HK-2 (cell line): ENCODE results near the gene ACADM.
"Not testable (repeated sequence)": the region's sequence is repeated elsewhere in the genome, so short reads cannot be mapped to it uniquely, and the experiment has no call there.

Experiments
- DNase-seq: peaks from one replicate; pipeline ENCODE4 v3.0.0-alpha.2; 2018; ENCODE audit not compliant: unreplicated experiment

Gene ACADM

DNA sequence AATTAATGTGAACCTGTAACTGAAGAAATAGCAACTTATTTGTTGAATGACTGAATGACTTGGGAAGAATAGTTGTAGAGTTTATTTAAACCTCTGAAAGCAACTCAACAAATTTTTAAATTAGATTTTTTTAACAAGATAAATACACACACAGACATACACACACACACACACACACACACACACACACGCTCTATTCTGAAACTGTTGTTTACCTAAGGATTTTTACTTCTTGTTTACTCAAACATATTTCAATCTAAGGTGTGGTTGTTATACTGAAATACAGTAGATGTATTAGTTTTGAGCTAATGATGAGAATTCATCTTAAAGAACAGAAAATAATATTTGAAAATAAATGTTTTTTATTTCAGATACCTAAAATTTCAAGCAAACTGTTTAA lies 11.5 kb downstream of the ACADM start:
- no peak for DNase-seq

- DNase-seq = no peak
These were observed 17.6 kb downstream of the ACADM start for GRCh38 chr1:75742047-75742625.

GRCh38 chr1:75745276-75745675 lies 20.8 kb downstream of the ACADM start:
- DNase-seq = no peak

- not testable (repeated sequence) for DNase-seq
These were observed 32.7 kb downstream of the ACADM start for GRCh38 chr1:75757210-75757609.

- DNase-seq = not testable (repeated sequence)
These were observed 34.0 kb downstream of the ACADM start for GRCh38 chr1:75758543-75758942.

DNA sequence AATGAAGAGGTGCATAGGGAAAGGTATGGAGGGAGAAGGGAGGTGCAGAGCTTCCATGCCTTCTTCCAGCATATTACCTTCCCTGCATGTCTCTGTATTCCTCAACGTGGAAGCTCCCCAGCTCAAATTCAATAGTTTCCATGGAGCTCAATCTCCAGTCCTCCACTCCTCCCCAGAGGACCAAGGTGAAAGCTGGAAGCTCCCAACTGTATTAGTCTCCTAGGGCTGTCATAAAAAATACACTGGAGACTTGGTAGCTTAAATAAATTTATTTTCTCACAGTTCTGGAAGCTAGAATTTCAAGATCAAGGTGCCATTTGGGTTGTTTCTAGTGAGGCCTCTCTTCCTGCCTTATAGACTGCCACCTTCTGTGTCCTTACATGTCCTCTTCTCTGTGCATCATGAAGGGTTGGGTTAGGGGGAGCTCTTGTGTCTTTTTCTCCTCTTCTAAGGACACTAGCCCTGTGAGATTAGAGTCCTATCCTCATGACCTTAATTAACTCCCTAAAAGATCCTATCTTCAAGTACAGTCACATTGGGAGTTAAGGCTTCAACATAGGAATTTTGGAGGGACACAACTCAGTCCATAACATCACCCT lies 39.6 kb downstream of the ACADM start:
- no peak for DNase-seq

DNA sequence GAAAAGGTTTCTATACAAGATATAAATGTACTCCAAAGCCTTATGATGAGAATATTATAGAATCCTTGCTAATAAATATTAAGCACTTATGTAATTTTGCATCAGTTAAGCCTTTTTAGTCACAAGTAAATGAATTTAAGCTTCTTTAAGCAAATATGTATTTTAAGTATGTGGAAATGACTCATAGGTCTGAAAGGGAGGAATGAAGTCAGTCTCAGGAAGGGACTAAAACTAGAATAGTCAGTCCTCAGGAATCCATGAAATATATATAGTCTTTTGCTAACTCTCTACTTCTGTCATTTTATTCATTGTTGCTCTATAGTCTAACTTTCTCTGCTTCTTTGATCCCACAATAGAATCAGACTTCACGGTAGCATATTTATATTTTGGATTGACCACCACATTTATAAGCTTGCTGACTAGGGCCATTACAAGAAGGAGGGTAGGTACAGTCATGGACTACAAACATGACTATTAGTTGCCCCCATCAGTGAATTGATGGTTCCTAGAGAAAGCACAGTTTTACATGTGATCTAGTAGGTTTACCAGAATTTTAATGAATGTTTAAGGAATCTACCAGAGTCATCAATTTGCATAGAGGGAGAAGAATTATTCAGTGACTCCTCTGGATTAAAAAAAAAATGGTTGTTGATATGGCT lies 41.3 kb downstream of the ACADM start:
- no peak for DNase-seq

- no peak for DNase-seq
These were observed 43.5 kb downstream of the ACADM start for GRCh38 chr1:75768016-75768415.

GRCh38 chr1:75770761-75771160 lies 46.3 kb downstream of the ACADM start:
- no peak for DNase-seq

DNA sequence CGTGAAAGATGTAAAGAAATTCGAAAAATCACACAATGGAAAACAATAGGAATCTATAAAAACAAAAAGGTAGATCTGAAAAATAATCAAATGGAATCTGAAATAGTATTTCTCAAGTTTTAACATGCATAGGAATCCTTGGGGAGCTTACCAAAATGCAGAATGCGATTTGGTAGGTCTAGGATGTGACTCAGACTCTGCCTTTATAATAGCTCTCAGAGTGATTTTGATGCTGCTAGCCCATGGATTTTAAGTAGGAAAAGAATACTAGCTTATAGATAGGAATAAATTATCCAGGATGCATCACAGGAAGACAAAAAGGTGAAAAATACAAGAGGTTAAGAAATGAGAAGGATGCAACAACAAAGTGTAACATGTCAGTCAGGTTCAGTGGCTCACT lies 47.5 kb downstream of the ACADM start:
- no peak for DNase-seq

DNA sequence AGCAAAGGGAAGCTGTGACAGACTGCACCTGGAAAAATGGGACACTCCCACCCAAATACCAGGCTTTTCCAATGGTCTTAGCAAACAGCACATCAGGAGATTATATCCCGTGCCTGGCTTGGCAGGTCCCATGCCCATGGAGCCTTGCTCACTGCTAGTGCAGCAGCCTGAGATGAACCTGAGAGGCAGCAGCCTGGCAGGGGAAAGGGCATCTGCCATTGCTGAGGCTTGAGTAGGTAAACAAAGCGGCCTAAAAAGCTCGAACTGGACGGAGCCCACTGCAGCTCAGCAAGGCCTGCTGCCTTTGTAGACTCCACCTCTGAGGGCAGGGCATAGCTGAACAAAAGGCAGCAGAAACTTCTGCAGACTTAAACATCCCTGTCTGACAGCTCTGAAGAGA lies 53.3 kb downstream of the ACADM start:
- DNase-seq = not testable (repeated sequence)

- DNase-seq = not testable (repeated sequence)
These were observed 54.2 kb downstream of the ACADM start for GRCh38 chr1:75778694-75779093.

DNA sequence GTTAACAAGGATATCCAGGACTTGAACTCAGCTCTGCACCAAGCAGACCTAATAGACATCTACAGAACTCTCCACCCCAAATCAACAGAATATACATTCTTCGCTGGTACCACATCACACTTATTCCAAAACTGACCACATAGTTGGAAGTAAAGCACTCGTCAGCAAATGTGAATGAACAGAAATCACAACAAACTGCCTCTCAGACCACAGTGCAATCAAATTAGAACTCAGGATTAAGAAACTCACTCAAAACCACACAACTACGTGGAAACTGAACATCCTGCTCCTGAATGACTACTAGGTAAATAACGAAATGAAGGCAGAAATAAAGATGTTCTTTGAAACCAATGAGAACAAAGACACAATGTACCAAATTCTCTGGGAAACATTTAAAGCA lies 55.7 kb downstream of the ACADM start:
- DNase-seq = not testable (repeated sequence)

- not testable (repeated sequence) for DNase-seq
These were observed 59.4 kb downstream of the ACADM start for GRCh38 chr1:75783920-75784319.

GRCh38 chr1:75785320-75785982 lies 60.9 kb downstream of the ACADM start:
- DNase-seq = no peak

- peak; percentile 96 for DNase-seq
These were observed 61.7 kb downstream of the ACADM start, which contains the start of gene RABGGTB for GRCh38 chr1:75785983-75786853. RABGGTB (plus strand) TSS chr1:75786256; CDS start chr1:75786272, 16 bp downstream.

DNA sequence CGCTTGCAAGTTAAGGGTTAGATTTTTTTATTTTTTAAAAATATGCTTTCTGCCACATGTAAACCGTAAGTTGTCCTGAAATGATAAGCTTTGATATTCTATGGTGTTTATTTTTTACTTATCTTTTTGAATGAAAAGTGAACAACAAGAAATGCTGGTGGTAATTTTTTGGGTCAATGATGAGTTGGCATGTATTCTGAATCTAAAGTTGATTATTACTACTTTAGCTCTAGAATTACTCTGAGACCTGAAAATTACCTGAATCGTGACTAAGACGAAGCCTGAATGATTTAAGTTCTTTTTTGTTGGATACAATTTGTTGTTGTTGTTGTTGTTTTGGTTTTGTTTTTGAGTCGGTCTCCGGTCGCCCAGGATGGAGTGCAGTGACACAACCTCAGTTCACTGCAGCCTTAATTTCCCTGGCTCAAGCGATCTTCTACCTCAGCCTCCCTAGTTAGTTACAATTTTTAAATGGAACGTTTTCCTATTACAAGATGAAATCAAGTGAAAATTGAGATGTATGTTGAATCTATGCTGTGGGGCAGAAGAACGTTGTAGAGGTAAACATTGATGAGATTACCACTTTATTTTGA lies 62.5 kb downstream of the ACADM start:
- DNase-seq = no peak

DNA sequence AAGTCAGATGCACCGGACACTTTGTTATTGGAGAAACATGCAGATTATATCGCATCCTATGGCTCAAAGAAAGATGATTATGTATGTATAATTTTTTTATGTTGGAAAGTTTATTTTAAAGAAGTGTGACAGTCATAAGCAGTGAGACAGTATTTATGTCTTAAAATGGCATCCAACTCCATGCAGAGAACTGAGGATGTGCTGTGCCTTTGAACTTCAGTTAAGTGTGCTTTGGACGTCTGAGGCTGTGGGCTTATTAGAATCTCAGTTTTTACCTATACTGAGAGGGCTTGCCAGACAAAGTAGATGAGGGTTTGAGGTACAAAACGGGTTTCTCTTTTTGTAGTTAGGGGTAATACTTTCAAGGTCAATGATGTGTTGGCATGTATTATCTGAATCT lies 63.0 kb downstream of the ACADM start:
- no peak for DNase-seq

DNA sequence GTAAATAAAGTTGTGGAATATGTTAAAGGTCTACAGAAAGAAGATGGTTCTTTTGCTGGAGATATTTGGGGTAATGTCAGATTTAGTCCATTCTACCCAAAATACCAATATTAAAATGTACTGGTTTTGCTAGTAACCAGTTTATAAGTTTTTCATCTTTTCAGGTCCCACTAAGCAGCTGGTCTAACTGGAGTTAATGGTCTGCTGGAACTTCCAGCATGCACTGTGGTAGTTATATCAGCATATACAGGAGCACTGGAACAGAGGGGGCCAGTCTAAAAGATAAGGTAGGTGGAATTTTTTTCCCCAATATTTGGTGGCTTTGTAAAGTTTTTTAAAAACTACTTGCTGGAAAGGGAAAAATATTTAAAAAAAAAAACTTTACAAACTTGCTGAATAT lies 65.5 kb downstream of the ACADM start:
- no peak for DNase-seq

GRCh38 chr1:75791022-75791421 lies 66.5 kb downstream of the ACADM start:
- no peak for DNase-seq

DNA sequence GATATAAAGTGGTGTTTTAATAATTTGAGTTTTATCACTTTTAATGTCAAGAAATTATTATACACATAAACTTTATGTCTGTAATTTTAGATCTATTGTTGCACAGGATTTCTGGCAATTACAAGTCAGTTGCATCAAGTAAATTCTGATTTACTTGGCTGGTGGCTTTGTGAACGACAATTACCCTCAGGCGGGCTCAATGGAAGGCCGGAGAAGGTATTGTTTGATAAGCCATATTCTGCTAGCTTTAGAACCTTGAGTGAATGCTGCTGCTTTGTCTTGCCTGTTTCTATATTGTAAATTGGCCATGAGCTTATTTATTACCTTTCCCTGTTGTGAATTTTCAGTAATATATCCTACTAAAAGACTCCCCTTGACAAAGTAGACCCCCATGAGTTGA lies 67.6 kb downstream of the ACADM start:
- no peak for DNase-seq
